ENCODE data around the gene IARS1.

Gene IARS1

DNA sequence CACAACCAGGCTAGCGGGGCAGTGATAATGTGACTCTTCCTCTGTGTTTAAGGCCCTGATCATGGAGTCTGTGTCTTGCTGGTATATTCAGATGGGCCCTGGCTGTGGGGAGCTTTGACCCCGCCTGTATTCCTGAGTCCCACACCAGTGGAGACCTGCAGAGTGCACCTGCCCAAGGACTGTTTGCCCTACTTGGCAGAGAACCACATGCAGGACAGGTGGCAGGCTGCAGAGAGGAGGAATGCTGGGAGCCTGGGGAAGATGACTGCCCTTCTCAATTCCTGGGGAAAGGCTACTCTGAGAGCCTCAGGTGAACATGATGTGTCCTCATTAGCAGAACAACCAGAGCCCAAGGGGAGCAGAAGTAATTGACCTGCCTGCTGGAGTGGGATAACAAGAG, 36.2 kb downstream of the IARS1 start:
- TF ChIP-seq EZH2phosphoT487 (IDR thresholded peaks at IDR 0.05; ENCODE audit: borderline replicate concordance, low read length): no peak
- TF ChIP-seq, protein P1, sequence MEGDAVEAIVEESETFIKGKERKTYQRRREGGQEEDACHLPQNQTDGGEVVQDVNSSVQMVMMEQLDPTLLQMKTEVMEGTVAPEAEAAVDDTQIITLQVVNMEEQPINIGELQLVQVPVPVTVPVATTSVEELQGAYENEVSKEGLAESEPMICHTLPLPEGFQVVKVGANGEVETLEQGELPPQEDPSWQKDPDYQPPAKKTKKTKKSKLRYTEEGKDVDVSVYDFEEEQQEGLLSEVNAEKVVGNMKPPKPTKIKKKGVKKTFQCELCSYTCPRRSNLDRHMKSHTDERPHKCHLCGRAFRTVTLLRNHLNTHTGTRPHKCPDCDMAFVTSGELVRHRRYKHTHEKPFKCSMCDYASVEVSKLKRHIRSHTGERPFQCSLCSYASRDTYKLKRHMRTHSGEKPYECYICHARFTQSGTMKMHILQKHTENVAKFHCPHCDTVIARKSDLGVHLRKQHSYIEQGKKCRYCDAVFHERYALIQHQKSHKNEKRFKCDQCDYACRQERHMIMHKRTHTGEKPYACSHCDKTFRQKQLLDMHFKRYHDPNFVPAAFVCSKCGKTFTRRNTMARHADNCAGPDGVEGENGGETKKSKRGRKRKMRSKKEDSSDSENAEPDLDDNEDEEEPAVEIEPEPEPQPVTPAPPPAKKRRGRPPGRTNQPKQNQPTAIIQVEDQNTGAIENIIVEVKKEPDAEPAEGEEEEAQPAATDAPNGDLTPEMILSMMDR (IDR thresholded peaks at IDR 0.05; ENCODE audit: low read depth, low read length, poor library complexity, severe bottlenecking): no peak
- Histone ChIP-seq H3K36me3 (ENCODE audit: control insufficient read depth, low read length) (peaks cover 97% of the 10 kb centered on the region), H3K27ac (ENCODE audit: low read depth, low read length) (no peak overlapping the region), H3F3A (ENCODE audit: control insufficient read depth, insufficient read depth) (no peaks in the 10 kb centered on the region), H3K4me1 (ENCODE audit: control insufficient read depth, low read length) (no peaks in the 10 kb centered on the region), H3K4me3 (ENCODE audit: low read length) (no peak overlapping the region), H3K27me3 (ENCODE audit: control insufficient read depth, low read length) (no peaks in the 10 kb centered on the region), H3K79me2 (ENCODE audit: control insufficient read depth, low read length) (no peaks in the 10 kb centered on the region), H3K9me2 (replicated peaks; ENCODE audit: control insufficient read depth, low read length) (no peaks in the 10 kb centered on the region), H3K9me3 (ENCODE audit: control insufficient read depth, insufficient read depth, low read length) (no peaks in the 10 kb centered on the region), H3K4me2 (ENCODE audit: low read length) (no peak overlapping the region), H4K20me1 (ENCODE audit: control insufficient read depth, insufficient read depth, low read depth, low read length) (no peaks in the 10 kb centered on the region)

DNA sequence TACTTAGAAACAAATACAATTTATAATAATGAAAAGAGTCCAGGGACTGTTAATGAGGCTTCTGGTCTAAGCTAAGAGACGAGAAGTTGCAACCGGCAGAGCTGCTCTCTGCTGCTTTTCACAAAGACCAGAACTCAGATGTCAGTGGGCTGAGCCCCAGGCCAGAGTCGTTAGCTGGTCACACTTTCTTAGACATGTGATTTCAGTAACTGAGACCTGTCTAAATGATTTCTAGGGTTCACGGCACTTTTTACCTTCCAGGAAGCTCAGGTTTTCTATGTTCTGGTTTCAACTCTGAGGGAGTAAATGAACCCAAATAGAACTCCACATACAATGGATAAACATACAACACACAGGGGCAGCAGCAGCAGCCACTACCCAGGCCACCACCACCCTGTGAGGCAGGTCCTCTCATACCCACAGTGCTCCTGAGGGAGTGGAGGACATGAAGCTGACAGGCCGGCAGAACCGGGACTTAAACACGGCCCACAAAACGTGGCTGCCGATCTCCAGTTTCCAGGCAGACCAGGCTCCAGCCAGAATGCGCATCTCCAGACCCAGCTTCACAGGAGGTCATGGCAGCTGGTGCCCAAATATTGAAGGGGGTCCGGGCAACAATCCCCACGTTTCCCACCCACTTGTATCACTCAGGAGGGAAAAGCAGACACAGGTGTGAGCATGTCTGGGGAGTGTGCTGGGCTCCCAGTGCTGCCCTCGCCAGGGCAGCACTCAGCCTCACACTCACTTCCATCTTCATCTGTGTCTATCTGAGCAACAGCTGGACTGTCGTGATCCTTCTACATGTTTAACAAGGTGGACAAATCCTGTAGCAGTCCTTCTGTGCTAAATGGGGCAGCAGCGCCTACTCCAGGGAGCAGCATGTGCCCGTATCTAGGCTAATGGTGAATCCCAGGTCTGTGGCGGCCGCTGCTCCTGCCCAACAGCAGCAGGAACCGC, 38.8 kb downstream of the IARS1 start:
- no peaks in the 10 kb centered on the region for H3K27me3 ChIP-seq (ENCODE audit: control insufficient read depth, low read length)
- H3K27ac ChIP-seq (ENCODE audit: low read depth, low read length): no peak overlapping the region
- TF ChIP-seq EZH2phosphoT487 (IDR thresholded peaks at IDR 0.05; ENCODE audit: borderline replicate concordance, low read length): no peak
- TF ChIP-seq, protein P1 (IDR thresholded peaks at IDR 0.05; ENCODE audit: low read depth, low read length, poor library complexity, severe bottlenecking): no peak
- no peaks in the 10 kb centered on the region for H3K9me3 ChIP-seq (ENCODE audit: control insufficient read depth, insufficient read depth, low read length)
- H3K36me3 ChIP-seq (ENCODE audit: control insufficient read depth, low read length): peaks cover 96% of the 10 kb centered on the region
- H3F3A ChIP-seq (ENCODE audit: control insufficient read depth, insufficient read depth): 0 out of 2 replicates have a peak, but pooled peaks cover 3% of the 10 kb centered on the region
- H3K4me3 ChIP-seq (ENCODE audit: low read length): no peak overlapping the region
- H3K9me2 ChIP-seq (replicated peaks; ENCODE audit: control insufficient read depth, low read length): no peaks in the 10 kb centered on the region
- H3K4me2 ChIP-seq (ENCODE audit: low read length): no peak overlapping the region
- H4K20me1 ChIP-seq (ENCODE audit: control insufficient read depth, insufficient read depth, low read depth, low read length): no peaks in the 10 kb centered on the region
- no peaks in the 10 kb centered on the region for H3K4me1 ChIP-seq (ENCODE audit: control insufficient read depth, low read length)
- H3K79me2 ChIP-seq (ENCODE audit: control insufficient read depth, low read length): no peaks in the 10 kb centered on the region

DNA sequence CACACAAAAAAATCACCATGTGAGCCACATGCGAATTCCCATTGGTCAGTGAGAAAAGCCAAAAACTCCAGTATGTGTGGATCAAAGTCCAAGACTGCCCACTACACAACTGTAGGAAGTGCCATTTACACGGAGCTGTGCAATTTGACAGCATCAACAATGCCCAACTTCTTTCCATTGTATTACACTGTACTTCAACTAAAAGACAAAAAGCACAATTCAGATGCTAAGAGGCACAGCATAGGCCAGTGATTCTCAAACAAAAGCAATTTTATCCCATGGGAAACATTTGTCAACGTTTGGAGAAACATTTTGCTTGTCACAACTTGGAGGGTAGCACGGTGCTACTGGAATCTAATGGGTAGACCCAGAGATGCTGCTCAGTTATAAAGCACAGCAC, 39.8 kb downstream of the IARS1 start:
- Histone ChIP-seq H3K4me1 (ENCODE audit: control insufficient read depth, low read length) (no peaks in the 10 kb centered on the region), H3K9me2 (replicated peaks; ENCODE audit: control insufficient read depth, low read length) (no peaks in the 10 kb centered on the region), H3K36me3 (ENCODE audit: control insufficient read depth, low read length) (peaks cover 96% of the 10 kb centered on the region), H3K79me2 (ENCODE audit: control insufficient read depth, low read length) (no peaks in the 10 kb centered on the region), H3F3A (ENCODE audit: control insufficient read depth, insufficient read depth) (0 out of 2 replicates have a peak, but pooled peaks cover 3% of the 10 kb centered on the region), H3K4me2 (ENCODE audit: low read length) (no peak overlapping the region), H3K4me3 (ENCODE audit: low read length) (no peak overlapping the region), H3K9me3 (ENCODE audit: control insufficient read depth, insufficient read depth, low read length) (no peaks in the 10 kb centered on the region), H4K20me1 (ENCODE audit: control insufficient read depth, insufficient read depth, low read depth, low read length) (no peaks in the 10 kb centered on the region), H3K27me3 (ENCODE audit: control insufficient read depth, low read length) (no peaks in the 10 kb centered on the region), H3K27ac (ENCODE audit: low read depth, low read length) (no peak overlapping the region)
- TF ChIP-seq, protein P1 (IDR thresholded peaks at IDR 0.05; ENCODE audit: low read depth, low read length, poor library complexity, severe bottlenecking): no peak
- no peak for TF ChIP-seq EZH2phosphoT487 (IDR thresholded peaks at IDR 0.05; ENCODE audit: borderline replicate concordance, low read length)

Data from DOHH2 (cell line).